ENCODE measurements around the gene SLC35F2.

- TF ChIP-seq CTCF (IDR thresholded peaks at IDR 0.05; ENCODE audit: poor library complexity, severe bottlenecking) (no peak), POLR2AphosphoS5 (IDR thresholded peaks at IDR 0.05) (no peak), EP300 (conservative IDR thresholded peaks at IDR 0.05; ENCODE audit: poor library complexity, severe bottlenecking) (no peak), REST (IDR thresholded peaks at IDR 0.05; ENCODE audit: borderline replicate concordance) (no peak), EZH2 (IDR thresholded peaks at IDR 0.05; ENCODE audit: borderline replicate concordance, insufficient read depth, low read length, poor library complexity, severe bottlenecking) (no peak), MXI1 (conservative IDR thresholded peaks at IDR 0.05; ENCODE audit: poor library complexity, severe bottlenecking) (peak; percentile 65), RAD21 (conservative IDR thresholded peaks at IDR 0.05) (no peak)
Measured at GRCh38 chr11:107858217-107859070, at the start of gene SLC35F2.
